ENCODE data around the gene ETNK1.

- TF ChIP-seq ISL1 (CRISPR knock-in tag; IDR thresholded peaks at IDR 0.05) (no peak), CSDC2 (CRISPR knock-in tag; IDR thresholded peaks at IDR 0.05) (no peak), ARNTL (CRISPR knock-in tag; IDR thresholded peaks at IDR 0.05; ENCODE audit: borderline replicate concordance, low read depth) (no peak), ZFP30 (CRISPR knock-in tag; IDR thresholded peaks at IDR 0.05) (no peak), PATZ1 (CRISPR knock-in tag; IDR thresholded peaks at IDR 0.05; ENCODE audit: borderline replicate concordance) (no peak), OSR1 (CRISPR knock-in tag; IDR thresholded peaks at IDR 0.05) (no peak)
- TF ChIP-seq, protein P1, sequence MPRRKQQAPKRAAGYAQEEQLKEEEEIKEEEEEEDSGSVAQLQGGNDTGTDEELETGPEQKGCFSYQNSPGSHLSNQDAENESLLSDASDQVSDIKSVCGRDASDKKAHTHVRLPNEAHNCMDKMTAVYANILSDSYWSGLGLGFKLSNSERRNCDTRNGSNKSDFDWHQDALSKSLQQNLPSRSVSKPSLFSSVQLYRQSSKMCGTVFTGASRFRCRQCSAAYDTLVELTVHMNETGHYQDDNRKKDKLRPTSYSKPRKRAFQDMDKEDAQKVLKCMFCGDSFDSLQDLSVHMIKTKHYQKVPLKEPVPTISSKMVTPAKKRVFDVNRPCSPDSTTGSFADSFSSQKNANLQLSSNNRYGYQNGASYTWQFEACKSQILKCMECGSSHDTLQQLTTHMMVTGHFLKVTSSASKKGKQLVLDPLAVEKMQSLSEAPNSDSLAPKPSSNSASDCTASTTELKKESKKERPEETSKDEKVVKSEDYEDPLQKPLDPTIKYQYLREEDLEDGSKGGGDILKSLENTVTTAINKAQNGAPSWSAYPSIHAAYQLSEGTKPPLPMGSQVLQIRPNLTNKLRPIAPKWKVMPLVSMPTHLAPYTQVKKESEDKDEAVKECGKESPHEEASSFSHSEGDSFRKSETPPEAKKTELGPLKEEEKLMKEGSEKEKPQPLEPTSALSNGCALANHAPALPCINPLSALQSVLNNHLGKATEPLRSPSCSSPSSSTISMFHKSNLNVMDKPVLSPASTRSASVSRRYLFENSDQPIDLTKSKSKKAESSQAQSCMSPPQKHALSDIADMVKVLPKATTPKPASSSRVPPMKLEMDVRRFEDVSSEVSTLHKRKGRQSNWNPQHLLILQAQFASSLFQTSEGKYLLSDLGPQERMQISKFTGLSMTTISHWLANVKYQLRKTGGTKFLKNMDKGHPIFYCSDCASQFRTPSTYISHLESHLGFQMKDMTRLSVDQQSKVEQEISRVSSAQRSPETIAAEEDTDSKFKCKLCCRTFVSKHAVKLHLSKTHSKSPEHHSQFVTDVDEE (CRISPR knock-in tag; IDR thresholded peaks at IDR 0.05), result no peak
- TF ChIP-seq, protein P2, sequence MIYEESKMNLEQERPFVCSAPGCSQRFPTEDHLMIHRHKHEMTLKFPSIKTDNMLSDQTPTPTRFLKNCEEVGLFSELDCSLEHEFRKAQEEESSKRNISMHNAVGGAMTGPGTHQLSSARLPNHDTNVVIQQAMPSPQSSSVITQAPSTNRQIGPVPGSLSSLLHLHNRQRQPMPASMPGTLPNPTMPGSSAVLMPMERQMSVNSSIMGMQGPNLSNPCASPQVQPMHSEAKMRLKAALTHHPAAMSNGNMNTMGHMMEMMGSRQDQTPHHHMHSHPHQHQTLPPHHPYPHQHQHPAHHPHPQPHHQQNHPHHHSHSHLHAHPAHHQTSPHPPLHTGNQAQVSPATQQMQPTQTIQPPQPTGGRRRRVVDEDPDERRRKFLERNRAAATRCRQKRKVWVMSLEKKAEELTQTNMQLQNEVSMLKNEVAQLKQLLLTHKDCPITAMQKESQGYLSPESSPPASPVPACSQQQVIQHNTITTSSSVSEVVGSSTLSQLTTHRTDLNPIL (CRISPR knock-in tag; IDR thresholded peaks at IDR 0.05; ENCODE audit: low read depth), result no peak
- TF ChIP-seq, protein P3, sequence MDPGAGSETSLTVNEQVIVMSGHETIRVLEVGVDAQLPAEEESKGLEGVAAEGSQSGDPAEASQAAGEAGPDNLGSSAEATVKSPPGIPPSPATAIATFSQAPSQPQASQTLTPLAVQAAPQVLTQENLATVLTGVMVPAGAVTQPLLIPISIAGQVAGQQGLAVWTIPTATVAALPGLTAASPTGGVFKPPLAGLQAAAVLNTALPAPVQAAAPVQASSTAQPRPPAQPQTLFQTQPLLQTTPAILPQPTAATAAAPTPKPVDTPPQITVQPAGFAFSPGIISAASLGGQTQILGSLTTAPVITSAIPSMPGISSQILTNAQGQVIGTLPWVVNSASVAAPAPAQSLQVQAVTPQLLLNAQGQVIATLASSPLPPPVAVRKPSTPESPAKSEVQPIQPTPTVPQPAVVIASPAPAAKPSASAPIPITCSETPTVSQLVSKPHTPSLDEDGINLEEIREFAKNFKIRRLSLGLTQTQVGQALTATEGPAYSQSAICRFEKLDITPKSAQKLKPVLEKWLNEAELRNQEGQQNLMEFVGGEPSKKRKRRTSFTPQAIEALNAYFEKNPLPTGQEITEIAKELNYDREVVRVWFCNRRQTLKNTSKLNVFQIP (CRISPR knock-in tag; IDR thresholded peaks at IDR 0.05; ENCODE audit: borderline replicate concordance, low read depth), result no peak
Measured at GRCh38 chr12:22626406-22626805, 1.4 kb downstream of the ETNK1 start.
